Memory B cell (primary cell): Measurements from ENCODE around the gene TM2D1.
"Not testable (repeated sequence)": the region's sequence is repeated elsewhere in the genome, so short reads cannot be mapped to it uniquely, and the experiment has no call there.

Experiments
- ATAC-seq: fragments of 150-1000 bp; cut with Tn5 transposase; 2 replicates; pipeline ENCODE4 v1.10.0; 2021; ENCODE audit warnings: low read depth, mild to moderate bottlenecking, moderate library complexity
- DNase-seq, 2 donors: peaks; one replicate each; pipeline ENCODE4 v3.0.0; 2022; ENCODE audit warnings: low spot score in 2 of 2
- H3K27ac Mint-ChIP-seq: one replicate; pipeline ENCODE4 v1.8.0; 2022; ENCODE audit warnings: mild to moderate bottlenecking, moderate library complexity, mixed read lengths
- H3K27me3 Mint-ChIP-seq: one replicate; pipeline ENCODE4 v1.8.0; 2022; ENCODE audit warnings: mixed read lengths
- H3K36me3 Mint-ChIP-seq: one replicate; pipeline ENCODE4 v1.8.0; 2022; ENCODE audit warnings: mild to moderate bottlenecking, mixed read lengths
- H3K4me1 Mint-ChIP-seq: one replicate; pipeline ENCODE4 v1.8.0; 2022; ENCODE audit warnings: mixed read lengths
- H3K4me3 Mint-ChIP-seq: one replicate; pipeline ENCODE4 v1.8.0; 2022; ENCODE audit warnings: mild to moderate bottlenecking, moderate library complexity, mixed read lengths
- H3K9me3 Mint-ChIP-seq: one replicate; pipeline ENCODE4 v1.8.0; 2022; ENCODE audit warnings: mixed read lengths

Gene TM2D1

GRCh38 chr1:61692155-61692800 is 32.7 kb downstream of the TM2D1 start:
- DNase-seq (no peak), ATAC-seq (no peak)
- Mint-ChIP-seq H3K4me1 (no peaks in the 10 kb centered on the region), H3K27me3 (no peaks in the 10 kb centered on the region), H3K27ac (peak overlapping the region; percentile 25), H3K9me3 (no peaks in the 10 kb centered on the region), H3K4me3 (no peak overlapping the region), H3K36me3 (peaks cover 19% of the 10 kb centered on the region)

- Mint-ChIP-seq H3K4me1 (no peaks in the 10 kb centered on the region), H3K27me3 (no peaks in the 10 kb centered on the region), H3K36me3 (peaks cover 13% of the 10 kb centered on the region), H3K4me3 (no peak overlapping the region), H3K9me3 (no peaks in the 10 kb centered on the region), H3K27ac (no peak overlapping the region)
- DNase-seq (no peak), ATAC-seq (no peak)
Measured at GRCh38 chr1:61687901-61688300, 37.0 kb downstream of the TM2D1 start.

GRCh38 chr1:61682891-61683290 is 42.0 kb downstream of the TM2D1 start:
- H3K4me1 Mint-ChIP-seq = no peaks in the 10 kb centered on the region

GRCh38 chr1:61680500-61680899 is 44.4 kb downstream of the TM2D1 start:
- ATAC-seq (no peak), DNase-seq (no peak)
- no peak overlapping the region for H3K27ac Mint-ChIP-seq
- H3K27me3 Mint-ChIP-seq = no peaks in the 10 kb centered on the region
- no peaks in the 10 kb centered on the region for H3K4me1 Mint-ChIP-seq
- H3K9me3 Mint-ChIP-seq = no peaks in the 10 kb centered on the region
- H3K36me3 Mint-ChIP-seq = peaks cover 22% of the 10 kb centered on the region
- H3K4me3 Mint-ChIP-seq = no peak overlapping the region

More at GRCh38 chr1:61682891-61683290, 42.0 kb downstream of the TM2D1 start:
- Mint-ChIP-seq H3K9me3 (no peaks in the 10 kb centered on the region), H3K27ac (no peak overlapping the region), H3K27me3 (no peaks in the 10 kb centered on the region), H3K4me3 (no peak overlapping the region), H3K36me3 (peaks cover 19% of the 10 kb centered on the region)
- no peak for DNase-seq
- no peak for ATAC-seq

- not testable (repeated sequence) for DNase-seq, H3K27ac Mint-ChIP-seq, H3K9me3 Mint-ChIP-seq, H3K4me3 Mint-ChIP-seq, ATAC-seq, H3K4me1 Mint-ChIP-seq, H3K27me3 Mint-ChIP-seq
- peaks cover 11% of the 10 kb centered on the region for H3K36me3 Mint-ChIP-seq
Measured at GRCh38 chr1:61676881-61677280, 48.1 kb downstream of the TM2D1 start.

GRCh38 chr1:61674221-61674620 is 50.7 kb downstream of the TM2D1 start:
- H3K27me3 Mint-ChIP-seq = no peaks in the 10 kb centered on the region
- no peak for ATAC-seq

GRCh38 chr1:61672376-61672775 is 52.6 kb downstream of the TM2D1 start:
- no peak for ATAC-seq
- Mint-ChIP-seq H3K4me1 (no peaks in the 10 kb centered on the region), H3K27ac (no peak overlapping the region), H3K36me3 (peaks cover 3% of the 10 kb centered on the region), H3K27me3 (no peaks in the 10 kb centered on the region), H3K4me3 (no peak overlapping the region), H3K9me3 (no peaks in the 10 kb centered on the region)
- no peak for DNase-seq

More at GRCh38 chr1:61674221-61674620, 50.7 kb downstream of the TM2D1 start:
- Mint-ChIP-seq H3K4me1 (no peaks in the 10 kb centered on the region), H3K36me3 (peaks cover 3% of the 10 kb centered on the region), H3K9me3 (no peaks in the 10 kb centered on the region), H3K4me3 (no peak overlapping the region), H3K27ac (peak overlapping the region; percentile 47)
- DNase-seq = no peak

- H3K27ac Mint-ChIP-seq = no peak overlapping the region
- H3K9me3 Mint-ChIP-seq = no peaks in the 10 kb centered on the region
- no peaks in the 10 kb centered on the region for H3K27me3 Mint-ChIP-seq
- no peak for DNase-seq
- H3K36me3 Mint-ChIP-seq = peaks cover 3% of the 10 kb centered on the region
- no peak overlapping the region for H3K4me3 Mint-ChIP-seq
- ATAC-seq = no peak
- no peaks in the 10 kb centered on the region for H3K4me1 Mint-ChIP-seq
Measured at GRCh38 chr1:61670445-61670844, 54.5 kb downstream of the TM2D1 start.

- Mint-ChIP-seq H3K4me3 (no peak overlapping the region), H3K4me1 (no peaks in the 10 kb centered on the region), H3K36me3 (peaks cover 3% of the 10 kb centered on the region), H3K27me3 (no peaks in the 10 kb centered on the region), H3K27ac (no peak overlapping the region), H3K9me3 (no peaks in the 10 kb centered on the region)
- no peak for DNase-seq
- ATAC-seq = no peak
Measured at GRCh38 chr1:61670016-61670415, 54.9 kb downstream of the TM2D1 start.

GRCh38 chr1:61659061-61659460 is 65.9 kb downstream of the TM2D1 start:
- Mint-ChIP-seq H3K36me3 (peaks cover 4% of the 10 kb centered on the region), H3K9me3 (no peaks in the 10 kb centered on the region), H3K27ac (no peak overlapping the region), H3K4me3 (no peak overlapping the region), H3K27me3 (peaks cover 8% of the 10 kb centered on the region), H3K4me1 (no peaks in the 10 kb centered on the region)
- ATAC-seq (no peak), DNase-seq (no peak)

- Mint-ChIP-seq H3K36me3 (peaks cover 4% of the 10 kb centered on the region), H3K9me3 (no peaks in the 10 kb centered on the region), H3K27ac (no peak overlapping the region), H3K4me1 (no peaks in the 10 kb centered on the region), H3K27me3 (peaks cover 8% of the 10 kb centered on the region), H3K4me3 (no peak overlapping the region)
- DNase-seq (no peak), ATAC-seq (no peak)
Measured at GRCh38 chr1:61655453-61655852, 69.5 kb downstream of the TM2D1 start.

- peaks cover 4% of the 10 kb centered on the region for H3K36me3 Mint-ChIP-seq
- DNase-seq (no peak), ATAC-seq (no peak)
- no peak overlapping the region for H3K4me3 Mint-ChIP-seq
- H3K27me3 Mint-ChIP-seq = peaks cover 8% of the 10 kb centered on the region
- H3K9me3 Mint-ChIP-seq = no peaks in the 10 kb centered on the region
- no peaks in the 10 kb centered on the region for H3K4me1 Mint-ChIP-seq
- H3K27ac Mint-ChIP-seq = no peak overlapping the region
Measured at GRCh38 chr1:61654067-61654466, 70.9 kb downstream of the TM2D1 start.

GRCh38 chr1:61648983-61649742 is 75.8 kb downstream of the TM2D1 start:
- ATAC-seq = no peak
- H3K36me3 Mint-ChIP-seq = no peaks in the 10 kb centered on the region
- no peak overlapping the region for H3K4me3 Mint-ChIP-seq
- no peaks in the 10 kb centered on the region for H3K27me3 Mint-ChIP-seq
- H3K4me1 Mint-ChIP-seq = no peaks in the 10 kb centered on the region
- DNase-seq = no peak
- no peaks in the 10 kb centered on the region for H3K9me3 Mint-ChIP-seq
- H3K27ac Mint-ChIP-seq = no peak overlapping the region

- H3K4me3 Mint-ChIP-seq = no peak overlapping the region
- no peak overlapping the region for H3K27ac Mint-ChIP-seq
- H3K27me3 Mint-ChIP-seq = no peaks in the 10 kb centered on the region
Measured at GRCh38 chr1:61647142-61647541, 77.8 kb downstream of the TM2D1 start.

GRCh38 chr1:61645476-61645875 is 79.5 kb downstream of the TM2D1 start:
- ATAC-seq (no peak), DNase-seq (no peak)
- Mint-ChIP-seq H3K36me3 (no peaks in the 10 kb centered on the region), H3K9me3 (no peaks in the 10 kb centered on the region), H3K27ac (no peak overlapping the region), H3K4me3 (no peak overlapping the region), H3K4me1 (peaks cover 7% of the 10 kb centered on the region), H3K27me3 (no peaks in the 10 kb centered on the region)

More at GRCh38 chr1:61647142-61647541, 77.8 kb downstream of the TM2D1 start:
- Mint-ChIP-seq H3K36me3 (no peaks in the 10 kb centered on the region), H3K9me3 (no peaks in the 10 kb centered on the region), H3K4me1 (peaks cover 3% of the 10 kb centered on the region)
- DNase-seq (no peak), ATAC-seq (no peak)
